ENCODE data around the gene TACC3. TPM values are rescaled to one million over a fixed set of nuclear protein-coding genes. Genes with fewer than 3 reads are reported as not detected.
A peak's percentile ranks its signal among the peaks of the same experiment; 100 is the strongest.

TACC3 gene
- 100 to 1,000 TPM; 301 to 305 TPM for total RNA-seq

GRCh38 chr4:1721003-1721665 is at the start of gene TACC3, which contains the start of gene TMEM129:
Gene TACC3, plus strand, starts transcription at chr4:1721521. Its CDS starts 1,901 bp downstream, at chr4:1723422.
Gene TMEM129, minus strand, starts transcription at chr4:1721323. Its CDS starts 486 bp downstream, at chr4:1720837.
- H3K27ac Mint-ChIP-seq, result peak within 1 kb of the TSS; percentile 98
- H3K36me3 Mint-ChIP-seq (ENCODE audit: low read depth), result peaks cover 41% of the 10 kb centered on the region
- CTCF ChIA-PET, result interaction anchor here (0.6 to 2.3 kb wide), 6 partner anchors 9 to 236 kb away, joined by 3 to 8 read pairs (median 5); partner anchors contain the start of gene SLBP
- no peaks in the 10 kb centered on the region for H3K9me3 Mint-ChIP-seq
- H3K27me3 Mint-ChIP-seq, result no peaks in the 10 kb centered on the region
- POLR2A ChIA-PET, result interaction anchor here (0.9 kb wide), 2 partner anchors 9 to 135 kb away, joined by 3 to 7 read pairs; partner anchors contain the start of genes LETM1 and SLBP
- peak within 1 kb of the TSS; percentile 97 for H3K4me3 Mint-ChIP-seq
- H3K4me1 Mint-ChIP-seq, result peaks cover 56% of the 10 kb centered on the region
- peak; percentile 95 for DNase-seq

DNA sequence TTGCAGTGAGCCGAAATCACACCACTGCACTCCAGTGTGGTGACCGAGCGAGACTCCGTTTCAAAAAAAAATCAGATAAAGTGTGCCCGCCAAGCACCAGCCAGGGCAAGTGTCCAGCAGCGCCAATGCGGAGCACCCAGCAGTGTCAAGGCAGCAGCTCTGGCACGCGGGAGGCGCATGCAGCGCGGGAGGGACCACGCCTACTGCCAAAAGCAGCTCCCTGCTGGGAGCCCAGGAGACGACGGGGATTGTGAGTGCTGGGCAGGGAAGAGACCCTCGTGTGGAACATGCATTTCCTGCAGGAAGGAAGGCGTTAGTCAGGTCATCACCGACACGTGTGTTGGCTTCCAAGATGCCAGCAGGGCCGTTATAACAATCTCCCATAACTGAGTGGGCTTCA is 47.6 kb upstream of the TACC3 start:
- POLR2A ChIA-PET, result no interaction called here
- Mint-ChIP-seq H3K36me3 (ENCODE audit: low read depth) (no peaks in the 10 kb centered on the region), H3K9me3 (no peaks in the 10 kb centered on the region), H3K4me3 (no peak overlapping the region), H3K27me3 (no peaks in the 10 kb centered on the region), H3K27ac (no peak overlapping the region), H3K4me1 (no peaks in the 10 kb centered on the region)
- CTCF ChIA-PET, result interaction anchor here (1.2 kb wide), 1 partner anchor 14 kb away, joined by 3 read pairs; no protein-coding TSS in a partner anchor
- no peak for DNase-seq

- no peaks in the 10 kb centered on the region for H3K27me3 Mint-ChIP-seq
- no peak overlapping the region for H3K27ac Mint-ChIP-seq
- H3K36me3 Mint-ChIP-seq (ENCODE audit: low read depth), result no peaks in the 10 kb centered on the region
- no peak for DNase-seq
- H3K9me3 Mint-ChIP-seq, result no peaks in the 10 kb centered on the region
- POLR2A ChIA-PET, result no interaction called here
- H3K4me1 Mint-ChIP-seq, result no peaks in the 10 kb centered on the region
- CTCF ChIA-PET, result no interaction called here
- H3K4me3 Mint-ChIP-seq, result no peak overlapping the region
Observed at GRCh38 chr4:1674682-1675081, 46.6 kb upstream of the TACC3 start.

- Mint-ChIP-seq H3K4me3 (no peak overlapping the region), H3K27ac (no peak overlapping the region), H3K4me1 (no peaks in the 10 kb centered on the region), H3K27me3 (no peaks in the 10 kb centered on the region), H3K36me3 (ENCODE audit: low read depth) (no peaks in the 10 kb centered on the region), H3K9me3 (no peaks in the 10 kb centered on the region)
- POLR2A ChIA-PET, result no interaction called here
- DNase-seq, result no peak
- CTCF ChIA-PET, result interaction anchor here (1.4 kb wide), 1 partner anchor 18 kb away, joined by 4 read pairs; no protein-coding TSS in a partner anchor
Observed at GRCh38 chr4:1675136-1675801, 46.1 kb upstream of the TACC3 start.

DNA sequence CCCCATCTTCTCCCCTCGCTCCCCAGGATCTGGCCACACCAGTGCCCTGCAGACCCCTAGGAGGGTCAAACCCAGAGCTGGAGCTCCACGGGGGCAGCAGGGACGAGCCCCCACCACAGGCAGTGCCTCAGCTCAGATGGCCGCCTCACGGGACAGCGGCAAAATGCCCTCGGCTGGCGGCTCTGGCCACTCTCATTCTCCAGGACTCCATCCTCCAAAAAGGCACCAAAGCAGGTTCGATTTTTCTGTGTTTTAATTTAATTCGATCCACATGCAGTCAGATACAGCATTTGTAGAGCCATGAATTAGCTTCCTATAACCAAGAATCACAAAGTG is 45.6 kb upstream of the TACC3 start:
- no peaks in the 10 kb centered on the region for H3K36me3 Mint-ChIP-seq (ENCODE audit: low read depth)
- ChIA-PET CTCF (interaction anchor here (1.4 kb wide), 1 partner anchor 18 kb away, joined by 4 read pairs; no protein-coding TSS in a partner anchor), POLR2A (no interaction called here)
- no peaks in the 10 kb centered on the region for H3K9me3 Mint-ChIP-seq
- no peaks in the 10 kb centered on the region for H3K4me1 Mint-ChIP-seq
- no peak for DNase-seq
- H3K4me3 Mint-ChIP-seq, result no peak overlapping the region
- no peak overlapping the region for H3K27ac Mint-ChIP-seq
- no peaks in the 10 kb centered on the region for H3K27me3 Mint-ChIP-seq

DNA sequence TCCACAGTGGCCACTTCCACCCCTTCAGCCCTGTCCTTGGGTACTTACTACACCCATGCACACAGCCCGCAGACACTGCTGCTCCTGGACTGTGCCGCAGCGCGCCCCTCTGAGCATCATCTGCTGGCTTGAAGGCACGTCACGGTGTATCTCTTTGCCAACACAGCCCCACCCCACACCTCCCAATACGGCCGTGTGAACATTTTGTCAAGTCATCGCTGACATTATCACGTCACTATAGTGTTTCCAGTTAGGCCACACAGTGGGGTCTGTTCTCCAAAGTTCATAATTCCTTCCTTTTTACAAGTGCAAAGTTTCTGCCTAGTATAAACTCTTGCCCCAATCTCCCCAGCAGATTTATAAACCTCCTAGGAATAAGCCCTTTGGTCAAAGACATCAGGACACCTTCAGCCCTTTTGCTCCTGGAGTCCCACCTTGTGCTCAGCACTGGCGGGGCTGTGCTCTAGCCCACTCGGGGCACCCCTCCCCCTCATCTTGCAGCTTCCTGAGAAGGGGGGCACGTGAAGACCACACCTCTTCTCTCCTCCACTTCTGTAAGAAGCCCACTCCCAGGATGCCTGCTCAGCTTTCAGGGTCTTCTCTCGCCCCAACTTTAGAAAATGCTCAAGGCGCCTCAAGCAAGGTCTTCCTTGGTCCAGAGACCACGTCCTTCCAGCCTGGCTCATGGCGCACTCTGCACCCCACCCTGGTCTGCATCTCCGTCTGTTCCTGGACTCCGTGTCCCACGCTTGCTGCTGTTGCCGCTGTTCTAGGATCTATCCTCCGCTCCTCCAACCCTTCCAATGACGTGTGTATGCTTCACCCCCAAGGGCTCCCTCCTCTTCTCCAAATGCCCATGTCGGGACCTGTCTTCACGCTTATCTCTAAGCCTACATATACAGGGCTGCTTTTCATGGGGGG is 44.5 kb upstream of the TACC3 start:
- ChIA-PET CTCF (interaction anchor here (0.9 to 1.4 kb wide), 2 partner anchors 17 to 18 kb away, joined by 3 to 4 read pairs; no protein-coding TSS in a partner anchor), POLR2A (no interaction called here)
- H3K9me3 Mint-ChIP-seq, result no peaks in the 10 kb centered on the region
- DNase-seq, result no peak
- no peaks in the 10 kb centered on the region for H3K36me3 Mint-ChIP-seq (ENCODE audit: low read depth)
- H3K4me1 Mint-ChIP-seq, result no peaks in the 10 kb centered on the region
- no peaks in the 10 kb centered on the region for H3K27me3 Mint-ChIP-seq
- H3K27ac Mint-ChIP-seq, result no peak overlapping the region
- no peak overlapping the region for H3K4me3 Mint-ChIP-seq

GRCh38 chr4:1678244-1678643 is 43.1 kb upstream of the TACC3 start:
- POLR2A ChIA-PET, result no interaction called here
- Mint-ChIP-seq H3K9me3 (no peaks in the 10 kb centered on the region), H3K27ac (no peak overlapping the region), H3K27me3 (peaks cover 5% of the 10 kb centered on the region), H3K4me1 (peaks cover 8% of the 10 kb centered on the region), H3K36me3 (ENCODE audit: low read depth) (no peaks in the 10 kb centered on the region), H3K4me3 (no peak overlapping the region)
- CTCF ChIA-PET, result interaction anchor here (0.9 to 1.6 kb wide), 2 partner anchors 20 to 23 kb away, joined by 3 to 5 read pairs; no protein-coding TSS in a partner anchor
- DNase-seq, result no peak

- peak overlapping the region; percentile 80 for H3K27ac Mint-ChIP-seq
- CTCF ChIA-PET, result interaction anchor here (0.6 to 1.4 kb wide), 2 partner anchors 10 to 960 kb away, joined by 3 to 4 read pairs; no protein-coding TSS in a partner anchor
- H3K36me3 Mint-ChIP-seq (ENCODE audit: low read depth), result no peaks in the 10 kb centered on the region
- peak overlapping the region; percentile 75 for H3K4me3 Mint-ChIP-seq
- peaks cover 12% of the 10 kb centered on the region for H3K4me1 Mint-ChIP-seq
- POLR2A ChIA-PET, result no interaction called here
- no peak for DNase-seq
- H3K27me3 Mint-ChIP-seq, result peaks cover 5% of the 10 kb centered on the region
- no peaks in the 10 kb centered on the region for H3K9me3 Mint-ChIP-seq
Observed at GRCh38 chr4:1682860-1683259, 38.5 kb upstream of the TACC3 start.

GRCh38 chr4:1683261-1683735 is 38.0 kb upstream of the TACC3 start:
- Mint-ChIP-seq H3K36me3 (ENCODE audit: low read depth) (no peaks in the 10 kb centered on the region), H3K27me3 (peaks cover 5% of the 10 kb centered on the region), H3K9me3 (no peaks in the 10 kb centered on the region), H3K27ac (peak overlapping the region; percentile 80), H3K4me3 (peak overlapping the region; percentile 75), H3K4me1 (peaks cover 12% of the 10 kb centered on the region)
- ChIA-PET POLR2A (no interaction called here), CTCF (interaction anchor here (0.6 to 1.4 kb wide), 2 partner anchors 10 to 960 kb away, joined by 3 to 4 read pairs; no protein-coding TSS in a partner anchor)
- peak; percentile 29 for DNase-seq

DNA sequence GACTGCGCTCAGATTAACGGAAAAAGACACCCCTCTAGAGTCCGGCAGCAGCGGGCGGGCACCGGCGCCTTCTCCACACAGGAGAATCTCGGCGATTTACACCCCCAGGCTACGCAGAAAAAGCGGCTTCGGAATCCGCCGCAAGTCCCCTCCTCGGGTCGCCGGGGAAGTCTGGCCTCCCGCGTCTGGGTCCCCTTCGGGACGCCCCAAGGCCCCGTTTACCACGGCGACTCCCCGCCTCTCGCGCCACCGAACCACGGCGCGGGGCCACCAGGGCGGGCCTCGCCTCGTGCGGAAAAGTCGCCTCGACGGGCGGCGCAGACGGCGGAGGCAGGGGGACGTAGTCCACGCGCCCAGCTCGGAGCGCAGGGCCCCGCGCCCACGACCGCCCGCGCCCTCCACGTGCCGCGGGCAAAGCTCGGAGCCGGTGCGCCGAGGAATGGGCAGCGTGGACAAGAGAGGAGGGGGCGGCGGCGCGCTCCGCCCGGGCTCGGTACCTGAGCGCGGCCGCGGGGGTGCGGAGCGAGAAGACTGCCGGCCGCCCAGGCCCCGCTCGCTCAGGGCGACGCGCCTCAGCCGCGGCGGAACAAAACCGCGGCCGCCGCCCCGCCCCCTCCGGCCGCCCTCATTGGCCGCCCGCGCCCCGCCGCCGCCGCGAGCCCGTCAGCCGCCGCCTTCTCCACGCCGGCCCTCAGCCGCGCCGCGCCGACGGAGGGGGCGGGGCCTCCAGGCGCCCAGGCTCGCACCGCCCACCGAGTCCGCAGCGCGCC is 37.4 kb upstream of the TACC3 start, which contains the start of gene FAM53A:
Gene FAM53A, minus strand, starts transcription at position 578 of the 770 bp plus-strand sequence. CDS start 15,572 bp downstream, outside the sequence.
- no peak for DNase-seq
- Mint-ChIP-seq H3K27ac (peak within 1 kb of the TSS; percentile 80), H3K27me3 (peaks cover 5% of the 10 kb centered on the region), H3K9me3 (no peaks in the 10 kb centered on the region), H3K4me3 (peak within 1 kb of the TSS; percentile 75), H3K36me3 (ENCODE audit: low read depth) (no peaks in the 10 kb centered on the region), H3K4me1 (peaks cover 12% of the 10 kb centered on the region)
- POLR2A ChIA-PET, result no interaction called here
- CTCF ChIA-PET, result interaction anchor here (0.7 kb wide), 1 partner anchor 177 kb away, joined by 3 read pairs; no protein-coding TSS in a partner anchor

DNA sequence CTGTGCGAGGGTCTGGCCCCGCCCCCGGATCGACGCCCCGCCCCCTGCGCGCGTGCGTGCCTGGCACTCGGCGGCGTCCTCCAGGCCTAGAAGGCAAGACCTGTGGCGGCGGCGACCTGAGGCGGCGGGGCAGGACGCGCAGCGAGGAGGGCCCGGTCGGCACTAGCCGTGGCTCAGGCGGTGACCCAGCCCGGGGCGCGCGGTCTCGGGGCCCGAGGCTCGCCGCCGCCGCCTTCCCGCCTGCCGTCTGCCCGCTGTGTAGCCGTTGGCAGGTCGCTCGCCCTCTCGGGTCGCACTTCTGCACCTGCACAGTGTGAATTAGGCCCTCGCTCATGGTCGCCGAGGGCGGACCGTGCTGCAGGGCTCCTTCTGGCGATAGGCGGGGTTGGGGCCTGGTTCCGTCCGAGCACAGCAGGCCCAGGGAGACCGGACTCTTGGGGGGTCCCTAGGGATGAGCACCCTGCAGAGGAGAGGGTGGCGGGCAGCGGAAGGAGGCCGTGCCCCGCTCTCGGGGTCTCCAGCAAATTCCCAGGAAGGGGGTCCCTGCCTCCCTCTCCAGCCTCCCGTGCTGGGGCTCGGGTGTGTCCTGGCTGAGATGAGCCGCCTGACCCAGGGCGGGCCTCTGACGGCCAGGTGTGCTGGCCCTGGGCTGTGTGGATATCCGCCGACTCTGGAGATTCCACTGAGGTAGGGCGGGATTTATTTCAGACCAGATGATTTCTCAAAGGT is 36.7 kb upstream of the TACC3 start:
- CTCF ChIA-PET, result no interaction called here
- peaks cover 3% of the 10 kb centered on the region for H3K36me3 Mint-ChIP-seq (ENCODE audit: low read depth)
- H3K27ac Mint-ChIP-seq, result no peak overlapping the region
- peak; percentile 92 for DNase-seq
- no peaks in the 10 kb centered on the region for H3K9me3 Mint-ChIP-seq
- H3K4me3 Mint-ChIP-seq, result peak overlapping the region; percentile 51
- POLR2A ChIA-PET, result no interaction called here
- peaks cover 5% of the 10 kb centered on the region for H3K27me3 Mint-ChIP-seq
- H3K4me1 Mint-ChIP-seq, result peaks cover 12% of the 10 kb centered on the region
